Uterus (tissue), 4 donors: Measurements from ENCODE around the gene FOLR1. TPM values are rescaled to one million over a fixed set of nuclear protein-coding genes. Genes with fewer than 3 reads are reported as not detected.

ENCODE experiments used
- DNase-seq, 2 donors: peaks; one replicate each; pipeline ENCODE4 v3.0.0-alpha.2; 2019 to 2020
- H3K27ac ChIP-seq, 2 donors: fragments of 200-600 bp; sonication (generic); 1 replicate in 1 of 2; 2 replicates in 1 of 2; pipeline ENCODE4 v1.5.1; 2016 to 2018
- H3K27me3 ChIP-seq, 2 donors: fragments of 200-600 bp; sonication (generic); one replicate each; pipeline ENCODE4 v1.5.1; 2018 to 2019; ENCODE audit warnings: control low read depth in 1 of 2
- H3K36me3 ChIP-seq, 2 donors: fragments of 200-600 bp; sonication (generic); one replicate each; pipeline ENCODE4 v1.5.1; 2019; ENCODE audit warnings: control low read depth in 1 of 2
- H3K4me1 ChIP-seq, 2 donors: fragments of 200-600 bp; sonication (generic); one replicate each; pipeline ENCODE4 v1.5.1; 2018 to 2019; ENCODE audit warnings: control low read depth in 1 of 2
- H3K4me3 ChIP-seq, 2 donors: fragments of 200-600 bp; sonication (generic); 1 replicate in 1 of 2; 2 replicates in 1 of 2; pipeline ENCODE4 v1.5.1; 2018 to 2019; ENCODE audit warnings: mild to moderate bottlenecking in 1 of 2
- H3K9me3 ChIP-seq, 2 donors: fragments of 200-600 bp; sonication (generic); one replicate each; pipeline ENCODE4 v1.5.1; 2019; ENCODE audit warnings: control low read depth in 1 of 2
- CTCF ChIP-seq, 4 experiments: fragments of 200-600 bp in 2 of 4; fragments of 450-650 bp in 2 of 4; sonication (generic) in 2 of 4; IDR thresholded peaks; one replicate each; pipeline ENCODE4 v1.5.1; 2016 to 2019; ENCODE audit warnings: antibody characterized with exemption in 4 of 4, mild to moderate bottlenecking in 2 of 4, moderate library complexity in 1 of 4
- POLR2A ChIP-seq, 2 donors: fragments of 450-650 bp; IDR thresholded peaks; one replicate each; pipeline ENCODE4 v1.6.1; 2016; ENCODE audit warnings: antibody characterized with exemption in 2 of 2, mild to moderate bottlenecking in 1 of 2, moderate library complexity in 1 of 2
- intact Hi-C: fragments of 100-400 bp; cut with DNase I; formaldehyde crosslinking; loops from one replicate; pipeline ENCODE4 v1.15.1; 2023; ENCODE audit warnings: low total_unique reads
- total RNA-seq, 4 donors: library from RNA; depleted of rRNA in 3 of 4; stranded (reverse); fragments of >200 nt in 3 of 4; gene quantifications; one replicate each; pipeline versions ENCODE4 v1.1.0 to v1.2.4, GENCODE V29; 2014 to 2023
- donor health status: DM: yes; HTN: yes; CAD: no.

Gene FOLR1
- total RNA-seq, 4 donors from 2014 or later = 1.8 to 22.0 TPM; not detected in 2

GRCh38 chr11:72233056-72233772 lies 41.3 kb downstream of the FOLR1 start:
- DNase-seq = no peak
- no peaks in the 10 kb centered on the region for H3K4me1 ChIP-seq
- intact Hi-C loops = no loop called here

GRCh38 chr11:72233773-72234513 lies 42.0 kb downstream of the FOLR1 start:
- Histone ChIP-seq H3K4me3 (no peak overlapping the region), H3K4me1 (peaks cover 0 to 2% of the 10 kb centered on the region in 2 donors), H3K27me3 (no peaks in the 10 kb centered on the region), H3K9me3 (no peaks in the 10 kb centered on the region), H3K27ac (no peak overlapping the region), H3K36me3 (no peaks in the 10 kb centered on the region)
- TF ChIP-seq CTCF (IDR thresholded peaks at IDR 0.05) (no peak), POLR2A (IDR thresholded peaks at IDR 0.05) (no peak)
- intact Hi-C loops = no loop called here
- no peak for DNase-seq

More at GRCh38 chr11:72233056-72233772, 41.3 kb downstream of the FOLR1 start:
- Histone ChIP-seq H3K36me3 (no peaks in the 10 kb centered on the region), H3K9me3 (no peaks in the 10 kb centered on the region), H3K27ac (no peak overlapping the region), H3K27me3 (no peaks in the 10 kb centered on the region), H3K4me3 (no peak overlapping the region)
- TF ChIP-seq POLR2A (IDR thresholded peaks at IDR 0.05) (no peak), CTCF (IDR thresholded peaks at IDR 0.05) (no peak)

- intact Hi-C loops = no loop called here
- Histone ChIP-seq H3K4me3 (no peak overlapping the region), H3K4me1 (peaks cover 0 to 7% of the 10 kb centered on the region in 2 donors), H3K9me3 (no peaks in the 10 kb centered on the region), H3K36me3 (no peaks in the 10 kb centered on the region), H3K27me3 (no peaks in the 10 kb centered on the region), H3K27ac (no peak overlapping the region)
- TF ChIP-seq CTCF (IDR thresholded peaks at IDR 0.05) (no peak), POLR2A (IDR thresholded peaks at IDR 0.05) (no peak)
- no peak for DNase-seq
These were observed 42.5 kb downstream of the FOLR1 start for GRCh38 chr11:72234514-72234830.

- Histone ChIP-seq H3K27ac (no peak overlapping the region), H3K4me1 (peaks cover 0 to 12% of the 10 kb centered on the region in 2 donors)
These were observed 43.0 kb downstream of the FOLR1 start for GRCh38 chr11:72234920-72235319.

More at GRCh38 chr11:72234920-72235319, 43.0 kb downstream of the FOLR1 start:
- Histone ChIP-seq H3K4me3 (no peak overlapping the region), H3K27me3 (no peaks in the 10 kb centered on the region), H3K9me3 (no peaks in the 10 kb centered on the region), H3K36me3 (no peaks in the 10 kb centered on the region)
- DNase-seq = no peak
- no peak for TF ChIP-seq CTCF (IDR thresholded peaks at IDR 0.05)
- TF ChIP-seq POLR2A (IDR thresholded peaks at IDR 0.05) = no peak
- intact Hi-C loops = no loop called here
